GM23338 (cell line): ENCODE data around the gene RILPL1. TPM values are rescaled to one million over a fixed set of nuclear protein-coding genes. Genes with fewer than 3 reads are reported as not detected.

Experiments used
- ATAC-seq: fragments of 200-7000 bp; cut with Tn5 transposase; 3 replicates; pipeline ENCODE4 v1.9.1; 2020
- DNase-seq: peaks from one replicate; pipeline ENCODE4 v3.0.0-alpha.2; 2015; ENCODE audit warnings: low spot score
- H2AFZ ChIP-seq: fragments of 200-600 bp; sonication (generic); 2 replicates; pipeline ENCODE4 v1.8.0; 2016; ENCODE audit warnings: antibody characterized with exemption, mild to moderate bottlenecking, moderate library complexity
- H3F3A ChIP-seq: fragments of 200-600 bp; sonication (generic); replicated peaks from 2 replicates; pipeline ENCODE4 v1.8.0; 2017; ENCODE audit warnings: antibody characterized with exemption, mixed run types, low read depth
- H3K27ac ChIP-seq: fragments of 200-600 bp; sonication (generic); 2 replicates; pipeline ENCODE4 v1.6.1; 2016; ENCODE audit warnings: low read depth
- H3K27me3 ChIP-seq: fragments of 200-600 bp; sonication (generic); 2 replicates; pipeline ENCODE4 v1.8.0; 2016; ENCODE audit warnings: mild to moderate bottlenecking, mixed run types, moderate library complexity; ENCODE audit not compliant: insufficient read depth
- H3K36me3 ChIP-seq: fragments of 200-600 bp; sonication (generic); 2 replicates; pipeline ENCODE4 v1.8.0; 2016; ENCODE audit warnings: mild to moderate bottlenecking; ENCODE audit not compliant: insufficient read depth
- H3K4me1 ChIP-seq: fragments of 200-600 bp; sonication (generic); 2 replicates; pipeline ENCODE4 v1.8.0; 2016; ENCODE audit warnings: mild to moderate bottlenecking, moderate library complexity; ENCODE audit not compliant: insufficient read depth
- H3K4me2 ChIP-seq: fragments of 200-600 bp; sonication (generic); 2 replicates; pipeline ENCODE4 v1.7.1; 2017; ENCODE audit warnings: mixed run types
- H3K4me3 ChIP-seq: fragments of 200-600 bp; sonication (generic); 2 replicates; pipeline ENCODE4 v1.6.1; 2016; ENCODE audit warnings: mixed run types
- H3K79me2 ChIP-seq: fragments of 200-600 bp; sonication (generic); replicated peaks from 2 replicates; pipeline ENCODE4 v1.8.0; 2017; ENCODE audit warnings: mild to moderate bottlenecking; ENCODE audit not compliant: insufficient read depth
- H3K9me2 ChIP-seq: fragments of 200-600 bp; sonication (generic); 2 replicates; pipeline ENCODE4 v1.8.0; 2017; ENCODE audit not compliant: insufficient read depth
- H4K20me1 ChIP-seq: fragments of 200-600 bp; sonication (generic); replicated peaks from 2 replicates; pipeline ENCODE4 v1.8.0; 2017; ENCODE audit warnings: mild to moderate bottlenecking; ENCODE audit not compliant: insufficient read depth
- H3K27ac Mint-ChIP-seq: 2 replicates; pipeline ENCODE4 v1.8.0; 2020; ENCODE audit warnings: inconsistent platforms, mild to moderate bottlenecking, moderate library complexity, mixed read lengths
- H3K27me3 Mint-ChIP-seq: 3 replicates; pipeline ENCODE4 v1.8.0; 2022; ENCODE audit warnings: low read depth, mild to moderate bottlenecking, moderate library complexity, mixed read lengths, inconsistent platforms; ENCODE audit not compliant: insufficient read depth, poor library complexity
- H3K36me3 Mint-ChIP-seq: 3 replicates; pipeline ENCODE4 v1.8.0; 2021; ENCODE audit warnings: low read depth, mild to moderate bottlenecking, inconsistent platforms, moderate library complexity, mixed read lengths
- H3K4me1 Mint-ChIP-seq: 3 replicates; pipeline ENCODE4 v1.8.0; 2020; ENCODE audit warnings: mild to moderate bottlenecking, inconsistent platforms, mixed read lengths
- H3K4me3 Mint-ChIP-seq: 3 replicates; pipeline ENCODE4 v1.8.0; 2021; ENCODE audit warnings: moderate library complexity, mild to moderate bottlenecking, inconsistent platforms, mixed read lengths
- H3K9me3 Mint-ChIP-seq: 3 replicates; pipeline ENCODE4 v1.8.0; 2020; ENCODE audit warnings: moderate library complexity, mild to moderate bottlenecking, inconsistent platforms, mixed read lengths
- CREB1 ChIP-seq: fragments of 250-450 bp; sonication (Bioruptor Pico); IDR thresholded peaks from 2 replicates; pipeline ENCODE4 v1.5.0; 2020; ENCODE audit warnings: low read depth, mild to moderate bottlenecking, moderate library complexity
- CTCF ChIP-seq, 2 experiments: fragments of 200-600 bp in 1 of 2; sonication (generic) in 1 of 2; conservative IDR thresholded peaks; 2 replicates each; pipeline versions ENCODE4 v1.5.1 to v1.6.1; 2016 to 2017; ENCODE audit warnings: antibody characterized with exemption in 2 of 2, low read depth in 2 of 2, mild to moderate bottlenecking in 2 of 2, moderate library complexity in 1 of 2
- EZH2 ChIP-seq: fragments of 200-600 bp; sonication (generic); IDR thresholded peaks from one replicate; pipeline ENCODE4 v1.8.0; 2017; ENCODE audit warnings: antibody characterized with exemption, mild to moderate bottlenecking, low read depth; ENCODE audit not compliant: unreplicated experiment
- EZH2phosphoT487 ChIP-seq: fragments of 200-600 bp; sonication (generic); IDR thresholded peaks from one replicate; pipeline ENCODE4 v1.8.1; 2018; ENCODE audit warnings: antibody characterized with exemption; ENCODE audit not compliant: unreplicated experiment
- JUNB ChIP-seq: IDR thresholded peaks from one replicate; pipeline ENCODE4 v1.6.1; 2016; ENCODE audit warnings: antibody characterized with exemption; ENCODE audit not compliant: unreplicated experiment
- NANOG ChIP-seq: IDR thresholded peaks from 2 replicates; pipeline ENCODE4 v1.6.1; 2016; ENCODE audit warnings: antibody characterized with exemption, borderline replicate concordance
- POLR2AphosphoS5 ChIP-seq: IDR thresholded peaks from 2 replicates; pipeline ENCODE4 v1.6.1; 2016; ENCODE audit warnings: antibody characterized with exemption, low read depth
- REST ChIP-seq: IDR thresholded peaks from one replicate; pipeline ENCODE4 v1.6.1; 2018; ENCODE audit warnings: antibody characterized with exemption; ENCODE audit not compliant: unreplicated experiment
- STAT1 ChIP-seq: IDR thresholded peaks from one replicate; pipeline ENCODE4 v1.6.1; 2016; ENCODE audit warnings: antibody characterized with exemption; ENCODE audit not compliant: unreplicated experiment
- ZNF331 ChIP-seq: fragments of 250-450 bp; sonication (Bioruptor Pico); IDR thresholded peaks from 2 replicates; pipeline ENCODE4 v1.5.0; 2020; ENCODE audit warnings: low read depth, mild to moderate bottlenecking, moderate library complexity
- ZNF462 ChIP-seq: fragments of 250-450 bp; sonication (Bioruptor Pico); IDR thresholded peaks from 2 replicates; pipeline ENCODE4 v1.5.0; 2020; ENCODE audit warnings: mild to moderate bottlenecking, moderate library complexity
- polyA plus RNA-seq: library from polyadenylated mRNA; unstranded; fragments of >200 nt; fragmentation: Nextera tagmentation; extraction: Ambion mirVana; gene quantifications from 2 replicates; pipeline ENCODE4 v1.2.1, GENCODE V29; 2016
- total RNA-seq: library from RNA; depleted of rRNA; stranded (reverse); fragments of >200 nt; shearing (Covaris generic); gene quantifications from 2 replicates; pipeline ENCODE4 v1.2.3, GENCODE V29; 2014

Gene RILPL1
- total and polyA plus RNA-seq, 2 experiments from 2014 or later, result 3.9 to 7.9 TPM

- H3K27ac ChIP-seq, result no peak overlapping the region
- no peaks in the 10 kb centered on the region; the same call in 1 of the 2 replicates for H4K20me1 ChIP-seq
- peak overlapping the region; percentile 92 for H3K4me2 ChIP-seq
- peak overlapping the region; percentile 91 for H3K4me3 Mint-ChIP-seq
- H3K27ac Mint-ChIP-seq, result no peak overlapping the region
- no peaks in the 10 kb centered on the region for H3K36me3 ChIP-seq
- DNase-seq (no peak), ATAC-seq (no peak)
- peaks cover 32% of the 10 kb centered on the region for H3K27me3 Mint-ChIP-seq
- H3K9me2 ChIP-seq, result no peaks in the 10 kb centered on the region
- H3K4me1 ChIP-seq, result no peaks in the 10 kb centered on the region
- no peaks in the 10 kb centered on the region for H3K9me3 Mint-ChIP-seq
- H3F3A ChIP-seq, result peaks cover 5% of the 10 kb centered on the region
- peaks cover 24% of the 10 kb centered on the region for H3K27me3 ChIP-seq
- no peaks in the 10 kb centered on the region; the same call in 2 of the 3 replicates for H3K4me1 Mint-ChIP-seq
- no peaks in the 10 kb centered on the region for H3K36me3 Mint-ChIP-seq
- H2AFZ ChIP-seq, result peak overlapping the region; percentile 99
- no peak for TF ChIP-seq ZNF462
- TF ChIP-seq CREB1 (CRISPR knock-in tag), result no peak
- no peak for TF ChIP-seq NANOG
- TF ChIP-seq EZH2, result no peak
- TF ChIP-seq EZH2phosphoT487, result no peak
- peak overlapping the region; percentile 90 for H3K4me3 ChIP-seq
- H3K79me2 ChIP-seq, result no peaks in the 10 kb centered on the region
These were observed 97.9 kb downstream of the RILPL1 start for GRCh38 chr12:123435636-123436016.

- no peak overlapping the region for H2AFZ ChIP-seq
- peaks cover 24% of the 10 kb centered on the region for H3K27me3 ChIP-seq
- peaks cover 5% of the 10 kb centered on the region for H3F3A ChIP-seq
- no peak overlapping the region for H3K4me2 ChIP-seq
- no peaks in the 10 kb centered on the region for H3K36me3 ChIP-seq
- H3K79me2 ChIP-seq, result no peaks in the 10 kb centered on the region
- H3K4me3 Mint-ChIP-seq, result no peak overlapping the region
- no peak overlapping the region for H3K27ac ChIP-seq
- H3K27me3 Mint-ChIP-seq, result peaks cover 32% of the 10 kb centered on the region
- no peak overlapping the region for H3K27ac Mint-ChIP-seq
- no peak for ATAC-seq
- H3K9me3 Mint-ChIP-seq, result no peaks in the 10 kb centered on the region; the same call in 2 of the 3 replicates
- H3K4me1 Mint-ChIP-seq, result no peaks in the 10 kb centered on the region; the same call in 2 of the 3 replicates
- no peaks in the 10 kb centered on the region for H3K36me3 Mint-ChIP-seq
- no peaks in the 10 kb centered on the region for H3K9me2 ChIP-seq
- DNase-seq, result no peak
- H4K20me1 ChIP-seq, result no peaks in the 10 kb centered on the region; the same call in 1 of the 2 replicates
- H3K4me3 ChIP-seq, result no peak overlapping the region
- no peaks in the 10 kb centered on the region for H3K4me1 ChIP-seq
- TF ChIP-seq CTCF (conservative IDR thresholded peaks at IDR 0.05; ENCODE audit: low read depth in 2 of 2) (no peak), EZH2 (no peak), STAT1 (no peak), JUNB (no peak), NANOG (no peak), REST (no peak), CREB1 (CRISPR knock-in tag) (no peak), ZNF331 (CRISPR knock-in tag) (no peak), POLR2AphosphoS5 (no peak)
These were observed 99.9 kb downstream of the RILPL1 start for GRCh38 chr12:123433615-123434014.
